HPDE6-E6E7 (cell line): ENCODE data around the gene ZXDC.

Source experiments
- DNase-seq: peaks from one replicate; pipeline ENCODE4 v3.0.0; 2011; ENCODE audit warnings: missing footprints; ENCODE audit errors: extremely low spot score

Gene ZXDC

GRCh38 chr3:126490619-126491018, 14.9 kb upstream of the ZXDC start:
- no peak for DNase-seq

GRCh38 chr3:126488886-126489569, 13.3 kb upstream of the ZXDC start:
- DNase-seq: no peak

- DNase-seq: no peak
Measured at GRCh38 chr3:126488185-126488584, 12.5 kb upstream of the ZXDC start.

- DNase-seq: peak; percentile 65
Measured at GRCh38 chr3:126487151-126487771, 11.6 kb upstream of the ZXDC start.

GRCh38 chr3:126486360-126486847, 10.7 kb upstream of the ZXDC start:
- no peak for DNase-seq

GRCh38 chr3:126485956-126486355, 10.3 kb upstream of the ZXDC start:
- DNase-seq: no peak

GRCh38 chr3:126485176-126485897, 9.6 kb upstream of the ZXDC start:
- no peak for DNase-seq

- DNase-seq: no peak
Measured at GRCh38 chr3:126484662-126485061, 9.0 kb upstream of the ZXDC start.

GRCh38 chr3:126484148-126484547, 8.5 kb upstream of the ZXDC start:
- DNase-seq: no peak

- no peak for DNase-seq
Measured at GRCh38 chr3:126483321-126483761, 7.7 kb upstream of the ZXDC start.

GRCh38 chr3:126482503-126483255, 7.0 kb upstream of the ZXDC start:
- DNase-seq: no peak

GRCh38 chr3:126481808-126482502, 6.3 kb upstream of the ZXDC start:
- no peak for DNase-seq

- DNase-seq: no peak
Measured at GRCh38 chr3:126480861-126481260, 5.2 kb upstream of the ZXDC start.

GRCh38 chr3:126480206-126480605, 4.5 kb upstream of the ZXDC start:
- DNase-seq: no peak

GRCh38 chr3:126479642-126480041, 4.0 kb upstream of the ZXDC start:
- DNase-seq: no peak

GRCh38 chr3:126478581-126479310, 3.1 kb upstream of the ZXDC start:
- no peak for DNase-seq

- DNase-seq: no peak
Measured at GRCh38 chr3:126477061-126477380, 1.3 kb upstream of the ZXDC start.

GRCh38 chr3:126476166-126477060, 722 bp upstream of the ZXDC start:
- peak; percentile 66 for DNase-seq

- DNase-seq: no peak
Measured at GRCh38 chr3:126474498-126475412, 936 bp downstream of the ZXDC start.
